ENCODE data around the gene KDM2B. TPM values are rescaled to one million over a fixed set of nuclear protein-coding genes. Genes with fewer than 3 reads are reported as not detected.

Gene KDM2B
- total and polyA plus RNA-seq, 2 donors (not counting 1 experiment from before 2014, with no cell fraction given): 108 to 126 TPM

- H3K36me3 ChIP-seq (replicated peaks in 1 of 2; ENCODE audit: control extremely low read depth in 1 of 2, control insufficient read depth in 1 of 2, extremely low read depth in 1 of 2, insufficient read depth in 2 of 2, low read length in 1 of 2): peaks cover 0 to 28% of the 10 kb centered on the region in 2 experiments
- Mint-ChIP-seq H3K9me3 (ENCODE audit: insufficient read depth) (no peaks in the 10 kb centered on the region), H3K27me3 (no peaks in the 10 kb centered on the region), H3K4me3 (peak overlapping the region; percentile 94), H3K4me1 (peaks cover 71% of the 10 kb centered on the region), H3K27ac (peak overlapping the region; percentile 93)
- WGBS (ENCODE audit: insufficient coverage): 48% methylated on average over 8 of the region's 14 CpGs
- no peak overlapping the region for H2AFZ ChIP-seq (ENCODE audit: insufficient read depth, low read depth, low read length, poor library complexity, severe bottlenecking)
- H3K4me1 ChIP-seq (ENCODE audit: control insufficient read depth in 2 of 2, insufficient read depth in 2 of 2, low read length in 2 of 2): peaks cover 66 to 78% of the 10 kb centered on the region in 2 donors
- H3K4me3 ChIP-seq (ENCODE audit: control extremely low read depth in 1 of 5, extremely low read depth in 1 of 5, insufficient read depth in 1 of 5, low read depth in 2 of 5, low read length in 4 of 5): peak overlapping the region in 4 of 5 experiments; percentile 24 to 85 (median 55)
- no peaks in the 10 kb centered on the region for H4K20me1 ChIP-seq (ENCODE audit: control insufficient read depth, insufficient read depth, low read length, poor library complexity, severe bottlenecking)
- H3K9ac ChIP-seq (ENCODE audit: low read length): peak overlapping the region; percentile 81
- peak; percentile 93 for DNase-seq
- intact Hi-C loops (cut with micrococcal nuclease): loop anchor here (5.0 kb wide), 2 partner anchors 153 to 258 kb away; partner anchors contain the start of gene RHOF
- peak; percentile 10 for ATAC-seq (ENCODE audit: low read depth)
- no peak for TF ChIP-seq CTCF (IDR thresholded peaks at IDR 0.05)
- ChIA-PET CTCF (interaction anchor here (0.7 to 1.6 kb wide), 9 partner anchors 12 to 1039 kb away, joined by 3 to 5 read pairs (median 4); partner anchors contain the start of gene DYNLL1), POLR2A (interaction anchor here (0.7 to 1.1 kb wide), 5 partner anchors 18 to 340 kb away, joined by 4 to 5 read pairs (median 4); no protein-coding TSS in a partner anchor)
- peak overlapping the region; percentile 92 to 97 for H3K27ac ChIP-seq (ENCODE audit: low read length in 2 of 2)
- H3K4me2 ChIP-seq (replicated peaks; ENCODE audit: low read depth, low read length, poor library complexity, severe bottlenecking): peak overlapping the region; percentile 100
- peaks cover 35% of the 10 kb centered on the region for H3K79me2 ChIP-seq (ENCODE audit: control insufficient read depth, insufficient read depth, low read length)
- H3K27me3 ChIP-seq (replicated peaks in 1 of 4; ENCODE audit: control extremely low read depth in 1 of 4, control insufficient read depth in 3 of 4, insufficient read depth in 4 of 4, low read length in 3 of 4): no peaks in the 10 kb centered on the region
- H3K9me3 ChIP-seq (ENCODE audit: control extremely low read depth in 1 of 3, control insufficient read depth in 2 of 3, insufficient read depth in 1 of 3, low read length in 2 of 3): no peaks in the 10 kb centered on the region
Measured at GRCh38 chr12:121534495-121535148, 46.2 kb downstream of the KDM2B start.

- no peak for TF ChIP-seq CTCF (IDR thresholded peaks at IDR 0.05)
- TF ChIP-seq EZH2 (IDR thresholded peaks at IDR 0.05; ENCODE audit: borderline replicate concordance, insufficient read depth, low read depth, low read length, poor library complexity, severe bottlenecking): no peak
- Histone ChIP-seq H3K4me3 (ENCODE audit: control extremely low read depth in 1 of 5, extremely low read depth in 1 of 5, insufficient read depth in 1 of 5, low read depth in 2 of 5, low read length in 4 of 5) (peak overlapping the region in 1 of 5 experiments; percentile 75), H4K20me1 (ENCODE audit: control insufficient read depth, insufficient read depth, low read length, poor library complexity, severe bottlenecking) (no peaks in the 10 kb centered on the region), H3K9ac (ENCODE audit: low read length) (peak overlapping the region; percentile 81), H3K36me3 (replicated peaks in 1 of 2; ENCODE audit: control extremely low read depth in 1 of 2, control insufficient read depth in 1 of 2, extremely low read depth in 1 of 2, insufficient read depth in 2 of 2, low read length in 1 of 2) (peaks cover 0 to 28% of the 10 kb centered on the region in 2 experiments), H3K27me3 (replicated peaks in 1 of 4; ENCODE audit: control extremely low read depth in 1 of 4, control insufficient read depth in 3 of 4, insufficient read depth in 4 of 4, low read length in 3 of 4) (no peaks in the 10 kb centered on the region), H3K27ac (ENCODE audit: low read length in 2 of 2) (peak overlapping the region; percentile 92 to 97), H2AFZ (ENCODE audit: insufficient read depth, low read depth, low read length, poor library complexity, severe bottlenecking) (no peak overlapping the region), H3K79me2 (ENCODE audit: control insufficient read depth, insufficient read depth, low read length) (peaks cover 44% of the 10 kb centered on the region), H3K4me1 (ENCODE audit: control insufficient read depth in 2 of 2, insufficient read depth in 2 of 2, low read length in 2 of 2) (peaks cover 62 to 74% of the 10 kb centered on the region in 2 donors), H3K4me2 (replicated peaks; ENCODE audit: low read depth, low read length, poor library complexity, severe bottlenecking) (peak overlapping the region; percentile 29), H3K9me3 (ENCODE audit: control extremely low read depth in 1 of 3, control insufficient read depth in 2 of 3, insufficient read depth in 1 of 3, low read length in 2 of 3) (no peaks in the 10 kb centered on the region)
- DNase-seq (no peak), ATAC-seq (ENCODE audit: low read depth) (no peak)
- H3K9me3 Mint-ChIP-seq (ENCODE audit: insufficient read depth): no peaks in the 10 kb centered on the region
- no peaks in the 10 kb centered on the region for H3K27me3 Mint-ChIP-seq
- peak overlapping the region; percentile 84 for H3K4me3 Mint-ChIP-seq
- intact Hi-C loops (cut with micrococcal nuclease): no loop called here
- H3K27ac Mint-ChIP-seq: peak overlapping the region; percentile 86
- 83% methylated on average over 12 of the region's 17 CpGs for WGBS (ENCODE audit: insufficient coverage)
- ChIA-PET CTCF (interaction anchor here (0.7 to 1.6 kb wide), 4 partner anchors 30 to 198 kb away, joined by 3 to 4 read pairs (median 4); no protein-coding TSS in a partner anchor), POLR2A (interaction anchor here (0.6 to 1.7 kb wide), 4 partner anchors 10 to 532 kb away, joined by 3 to 10 read pairs (median 4); no protein-coding TSS in a partner anchor)
- peaks cover 72% of the 10 kb centered on the region for H3K4me1 Mint-ChIP-seq
Measured at GRCh38 chr12:121533394-121534090, 47.3 kb downstream of the KDM2B start.
